HFF-Myc (cell line): ENCODE measurements around the gene RAB11FIP3.

Experiments
- DNase-seq: peaks from one replicate; pipeline ENCODE4 v3.0.0-alpha.2; 2011; ENCODE audit warnings: low read depth; ENCODE audit errors: extremely low read depth
- H3K4me3 ChIP-seq: replicated peaks from 2 replicates; pipeline ENCODE4 v1.5.1; 2011; ENCODE audit warnings: low read depth, mild to moderate bottlenecking, control low read depth, low read length
- TF ChIP-seq, protein P1 (sequence below): IDR thresholded peaks from 2 replicates; pipeline ENCODE4 v1.5.1; 2012; ENCODE audit warnings: mild to moderate bottlenecking, low read depth, low read length, control low read depth; ENCODE audit errors: missing control alignments

Gene RAB11FIP3

GRCh38 chr16:536746-537145 lies 111.3 kb downstream of the RAB11FIP3 start:
- no peak for DNase-seq
- H3K4me3 ChIP-seq = no peak overlapping the region

DNA sequence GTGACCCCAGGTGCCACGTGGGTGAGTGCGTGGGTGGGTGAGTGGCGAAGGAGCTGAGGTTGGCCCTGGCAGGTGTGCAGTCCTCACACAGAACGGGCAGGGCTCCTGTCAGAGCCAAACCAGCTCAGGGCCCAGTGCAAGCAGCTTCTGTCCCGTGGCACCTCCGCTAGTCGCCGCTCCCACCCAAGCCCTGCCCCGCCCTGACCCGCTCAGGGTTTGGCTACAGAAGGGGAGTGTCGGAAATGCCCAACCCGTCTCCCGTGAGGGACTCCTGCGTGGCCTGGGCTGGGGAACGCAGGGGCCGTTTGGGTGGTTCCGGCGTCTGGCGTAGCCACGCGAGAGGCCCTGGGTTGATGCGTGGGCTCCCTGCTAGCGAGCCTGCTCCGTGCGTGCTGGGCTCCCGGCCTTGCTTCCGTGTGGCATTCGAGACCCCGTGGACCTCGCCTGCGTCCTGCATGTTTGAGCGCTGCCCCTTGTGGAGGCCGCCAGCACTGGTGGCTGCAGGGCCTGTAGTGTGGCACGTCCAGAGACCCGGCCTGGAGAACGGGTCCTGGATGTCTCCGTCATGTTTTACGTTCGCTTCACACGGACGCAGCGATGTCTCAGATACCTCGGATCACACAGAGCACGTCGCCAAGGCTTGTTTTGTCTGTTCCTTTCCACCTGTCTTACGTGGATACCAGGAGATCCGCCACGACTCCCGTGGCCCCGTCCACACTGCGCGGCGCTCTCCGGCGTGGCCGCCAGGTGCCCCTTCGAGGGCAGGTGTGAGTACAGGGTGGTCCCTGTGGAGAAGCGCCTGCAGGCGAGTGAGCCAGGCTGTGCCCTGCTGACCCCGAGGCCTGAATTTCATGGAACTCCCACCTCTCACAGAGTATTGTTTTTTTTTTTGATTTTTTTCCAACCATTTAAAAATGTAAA lies 112.2 kb downstream of the RAB11FIP3 start:
- TF ChIP-seq, protein P1, sequence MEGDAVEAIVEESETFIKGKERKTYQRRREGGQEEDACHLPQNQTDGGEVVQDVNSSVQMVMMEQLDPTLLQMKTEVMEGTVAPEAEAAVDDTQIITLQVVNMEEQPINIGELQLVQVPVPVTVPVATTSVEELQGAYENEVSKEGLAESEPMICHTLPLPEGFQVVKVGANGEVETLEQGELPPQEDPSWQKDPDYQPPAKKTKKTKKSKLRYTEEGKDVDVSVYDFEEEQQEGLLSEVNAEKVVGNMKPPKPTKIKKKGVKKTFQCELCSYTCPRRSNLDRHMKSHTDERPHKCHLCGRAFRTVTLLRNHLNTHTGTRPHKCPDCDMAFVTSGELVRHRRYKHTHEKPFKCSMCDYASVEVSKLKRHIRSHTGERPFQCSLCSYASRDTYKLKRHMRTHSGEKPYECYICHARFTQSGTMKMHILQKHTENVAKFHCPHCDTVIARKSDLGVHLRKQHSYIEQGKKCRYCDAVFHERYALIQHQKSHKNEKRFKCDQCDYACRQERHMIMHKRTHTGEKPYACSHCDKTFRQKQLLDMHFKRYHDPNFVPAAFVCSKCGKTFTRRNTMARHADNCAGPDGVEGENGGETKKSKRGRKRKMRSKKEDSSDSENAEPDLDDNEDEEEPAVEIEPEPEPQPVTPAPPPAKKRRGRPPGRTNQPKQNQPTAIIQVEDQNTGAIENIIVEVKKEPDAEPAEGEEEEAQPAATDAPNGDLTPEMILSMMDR = peak; percentile 6
- no peak for DNase-seq
- no peak overlapping the region for H3K4me3 ChIP-seq

More at GRCh38 chr16:536746-537145, 111.3 kb downstream of the RAB11FIP3 start:
- TF ChIP-seq, protein P1 = no peak

DNA sequence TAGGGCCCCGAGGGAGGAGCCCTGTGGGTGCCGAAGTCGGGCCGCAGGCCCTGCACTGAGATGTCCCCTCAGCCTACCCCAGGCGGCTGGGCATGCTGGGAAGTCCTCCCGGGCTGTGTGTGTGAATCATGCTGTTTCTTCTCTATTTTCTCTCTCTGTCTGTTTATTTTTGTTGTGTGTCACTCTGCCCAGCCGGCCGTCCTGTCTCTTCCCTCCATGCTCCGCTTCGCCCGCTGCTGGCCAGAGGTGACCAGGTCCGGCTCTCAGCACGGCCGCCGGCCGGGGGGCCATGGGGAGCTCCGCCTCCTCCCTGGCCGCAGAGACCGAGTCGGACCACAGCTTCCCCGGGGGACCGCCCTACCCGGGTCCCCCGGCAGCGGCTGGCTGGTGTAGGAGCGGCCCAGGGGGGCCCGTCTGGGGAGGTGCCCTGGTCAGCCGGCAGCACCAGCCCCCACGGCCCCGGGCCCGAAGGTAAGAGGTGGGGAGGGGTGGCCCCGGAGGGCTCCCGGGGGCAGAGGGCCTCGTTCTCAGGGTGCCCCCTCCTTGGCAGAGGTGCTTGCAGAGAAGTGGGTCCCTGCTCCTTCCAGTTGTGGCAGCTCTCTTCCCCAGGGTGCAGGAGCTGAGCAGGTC lies 114.6 kb downstream of the RAB11FIP3 start:
- no peak for DNase-seq
- TF ChIP-seq, protein P1 = no peak
- no peak overlapping the region for H3K4me3 ChIP-seq

DNA sequence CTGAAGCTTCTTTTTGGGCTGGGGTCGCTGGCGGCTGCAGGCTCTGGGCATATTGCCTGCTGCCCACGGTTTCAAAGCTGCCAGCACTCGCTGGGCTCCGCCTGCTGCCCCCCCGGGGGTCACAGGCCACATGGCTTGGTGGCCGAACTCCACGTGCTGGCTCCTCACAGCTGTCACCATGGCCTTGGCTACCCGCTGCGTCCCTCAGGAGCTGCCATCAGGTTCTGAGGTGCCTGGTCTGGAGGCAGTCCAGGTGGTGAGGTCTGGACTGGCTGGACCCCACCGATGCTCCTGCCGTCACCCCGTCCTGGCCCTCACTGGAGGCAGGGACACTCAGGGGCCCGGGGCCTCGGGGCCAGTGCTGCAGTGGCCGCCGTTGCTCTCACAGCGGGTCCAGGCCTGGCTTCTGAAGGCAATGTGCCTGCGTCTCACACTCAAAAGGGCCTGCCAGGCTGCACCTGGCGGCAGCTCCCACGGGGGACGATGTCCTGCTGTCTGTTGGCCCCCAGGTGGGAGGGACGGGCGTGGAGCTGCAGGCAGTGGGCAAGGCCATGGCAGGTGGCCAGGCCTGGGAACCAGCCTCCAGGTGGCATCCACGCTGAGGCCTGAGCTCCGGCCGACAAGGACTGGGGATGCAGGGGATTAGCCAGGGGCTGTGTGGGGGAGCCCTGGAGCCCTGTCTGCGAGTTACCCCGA lies 115.3 kb downstream of the RAB11FIP3 start:
- TF ChIP-seq, protein P1 = no peak

GRCh38 chr16:543301-544164 lies 118.1 kb downstream of the RAB11FIP3 start:
- no peak for DNase-seq
- TF ChIP-seq, protein P1 = no peak

More for the DNA sequence above, 115.3 kb downstream of the RAB11FIP3 start:
- DNase-seq = no peak
- no peak overlapping the region for H3K4me3 ChIP-seq

GRCh38 chr16:544517-544916 lies 119.1 kb downstream of the RAB11FIP3 start:
- H3K4me3 ChIP-seq = no peak overlapping the region
- DNase-seq = no peak
- TF ChIP-seq, protein P1 = no peak

More at GRCh38 chr16:543301-544164, 118.1 kb downstream of the RAB11FIP3 start:
- H3K4me3 ChIP-seq = no peak overlapping the region
